Glutamatergic neuron (in vitro differentiated cells): ENCODE results near the gene EXOC8. TPM values are rescaled to one million over a fixed set of nuclear protein-coding genes. Genes with fewer than 3 reads are reported as not detected.

ENCODE experiments used
- DNase-seq: peaks from one replicate; pipeline ENCODE4 v3.0.0; 2022
- H3K27ac Mint-ChIP-seq: one replicate; pipeline ENCODE4 v1.8.0; 2020; ENCODE audit warnings: mild to moderate bottlenecking, mixed read lengths, inconsistent platforms; ENCODE audit not compliant: unreplicated experiment
- H3K27me3 Mint-ChIP-seq: one replicate; pipeline ENCODE4 v1.8.0; 2020; ENCODE audit warnings: mild to moderate bottlenecking, moderate library complexity, mixed read lengths, inconsistent platforms; ENCODE audit not compliant: unreplicated experiment
- H3K36me3 Mint-ChIP-seq: one replicate; pipeline ENCODE4 v1.8.0; 2020; ENCODE audit warnings: mild to moderate bottlenecking, mixed read lengths, inconsistent platforms; ENCODE audit not compliant: unreplicated experiment
- H3K4me1 Mint-ChIP-seq: one replicate; pipeline ENCODE4 v1.8.0; 2020; ENCODE audit warnings: mild to moderate bottlenecking, low read depth, mixed read lengths, inconsistent platforms; ENCODE audit not compliant: unreplicated experiment
- H3K4me3 Mint-ChIP-seq: one replicate; pipeline ENCODE4 v1.8.0; 2020; ENCODE audit warnings: mild to moderate bottlenecking, mixed read lengths, inconsistent platforms; ENCODE audit not compliant: unreplicated experiment
- H3K9me3 Mint-ChIP-seq: one replicate; pipeline ENCODE4 v1.8.0; 2020; ENCODE audit warnings: mild to moderate bottlenecking, moderate library complexity, mixed read lengths, inconsistent platforms; ENCODE audit not compliant: unreplicated experiment
- CTCF ChIP-seq: fragments of 200-600 bp; sonication (generic); IDR thresholded peaks from one replicate; pipeline ENCODE4 v1.5.0; 2021; ENCODE audit not compliant: partially characterized antibody, unreplicated experiment
- long read RNA-seq: library from polyadenylated mRNA; unstranded; transcript quantifications from one replicate; pipeline ENCODE4 v2.0.0, GENCODE V29; 2020; ENCODE audit not compliant: unreplicated experiment
- total RNA-seq: library from RNA; stranded (reverse); fragmentation: NEBNext Ultra II Directional; extraction: Animal tissue kit (Norgen Biotek cat#: 25700); gene quantifications from one replicate; pipeline ENCODE4 v1.2.1, GENCODE V29; 2021; ENCODE audit not compliant: unreplicated experiment

Gene EXOC8
- total RNA-seq, result 11.4 TPM
- long read RNA-seq, result 0 reads

GRCh38 chr1:231337472-231338269 lies at the start of gene EXOC8:
Gene EXOC8 (minus strand): TSS chr1:231337852. CDS start chr1:231337745, 107 bp downstream.
- H3K4me1 Mint-ChIP-seq, result peaks cover 32% of the 10 kb centered on the region
- peaks cover 11% of the 10 kb centered on the region for H3K27me3 Mint-ChIP-seq
- H3K9me3 Mint-ChIP-seq, result peaks cover 19% of the 10 kb centered on the region
- peaks cover 4% of the 10 kb centered on the region for H3K36me3 Mint-ChIP-seq
- TF ChIP-seq CTCF, result no peak
- peak within 1 kb of the TSS; percentile 97 for H3K27ac Mint-ChIP-seq
- H3K4me3 Mint-ChIP-seq, result peak within 1 kb of the TSS; percentile 95
- DNase-seq, result peak; percentile 96

- TF ChIP-seq CTCF, result no peak
- Mint-ChIP-seq H3K27me3 (peaks cover 1% of the 10 kb centered on the region), H3K4me3 (no peak overlapping the region), H3K27ac (no peak overlapping the region), H3K4me1 (no peaks in the 10 kb centered on the region), H3K36me3 (no peaks in the 10 kb centered on the region), H3K9me3 (no peaks in the 10 kb centered on the region)
- DNase-seq, result no peak
Observed at GRCh38 chr1:231386466-231386865, 48.8 kb upstream of the EXOC8 start.

- Mint-ChIP-seq H3K4me3 (no peak overlapping the region), H3K27me3 (no peaks in the 10 kb centered on the region), H3K9me3 (no peaks in the 10 kb centered on the region), H3K4me1 (no peaks in the 10 kb centered on the region), H3K27ac (no peak overlapping the region), H3K36me3 (no peaks in the 10 kb centered on the region)
- DNase-seq, result no peak
- no peak for TF ChIP-seq CTCF
Observed at GRCh38 chr1:231385416-231385748, 47.7 kb upstream of the EXOC8 start.

- H3K9me3 Mint-ChIP-seq, result no peaks in the 10 kb centered on the region
Observed at GRCh38 chr1:231384696-231385415, 47.2 kb upstream of the EXOC8 start.

More at GRCh38 chr1:231384696-231385415, 47.2 kb upstream of the EXOC8 start:
- H3K27ac Mint-ChIP-seq, result no peak overlapping the region
- DNase-seq, result no peak
- H3K27me3 Mint-ChIP-seq, result no peaks in the 10 kb centered on the region
- H3K4me3 Mint-ChIP-seq, result no peak overlapping the region
- H3K36me3 Mint-ChIP-seq, result no peaks in the 10 kb centered on the region
- H3K4me1 Mint-ChIP-seq, result no peaks in the 10 kb centered on the region
- no peak for TF ChIP-seq CTCF
